GM19035 (cell line): ENCODE data around the gene THRAP3.
A peak's percentile ranks its signal among the peaks of the same experiment; 100 is the strongest.

Source experiments
- ATAC-seq: cut with Tn5 transposase; IDR thresholded peaks from one replicate; pipeline ENCODE4 v1.9.1; 2021; ENCODE audit not compliant: unreplicated experiment

THRAP3 gene

DNA sequence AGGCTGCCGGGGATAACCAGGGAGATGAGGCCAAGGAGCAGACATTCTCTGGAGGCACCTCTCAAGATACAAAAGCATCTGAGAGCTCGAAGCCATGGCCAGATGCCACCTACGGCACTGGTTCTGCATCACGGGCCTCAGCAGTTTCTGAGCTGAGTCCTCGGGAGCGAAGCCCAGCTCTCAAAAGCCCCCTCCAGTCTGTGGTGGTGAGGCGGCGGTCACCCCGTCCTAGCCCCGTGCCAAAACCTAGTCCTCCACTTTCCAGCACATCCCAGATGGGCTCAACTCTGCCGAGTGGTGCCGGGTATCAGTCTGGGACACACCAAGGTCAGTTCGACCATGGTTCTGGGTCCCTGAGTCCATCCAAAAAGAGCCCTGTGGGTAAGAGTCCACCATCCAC is 62.6 kb downstream of the THRAP3 start:
- no peak for ATAC-seq

- no peak for ATAC-seq
These were observed 63.4 kb downstream of the THRAP3 start for GRCh38 chr1:36287595-36287994.

- no peak for ATAC-seq
These were observed 71.1 kb downstream of the THRAP3 start for GRCh38 chr1:36295390-36295789.

DNA sequence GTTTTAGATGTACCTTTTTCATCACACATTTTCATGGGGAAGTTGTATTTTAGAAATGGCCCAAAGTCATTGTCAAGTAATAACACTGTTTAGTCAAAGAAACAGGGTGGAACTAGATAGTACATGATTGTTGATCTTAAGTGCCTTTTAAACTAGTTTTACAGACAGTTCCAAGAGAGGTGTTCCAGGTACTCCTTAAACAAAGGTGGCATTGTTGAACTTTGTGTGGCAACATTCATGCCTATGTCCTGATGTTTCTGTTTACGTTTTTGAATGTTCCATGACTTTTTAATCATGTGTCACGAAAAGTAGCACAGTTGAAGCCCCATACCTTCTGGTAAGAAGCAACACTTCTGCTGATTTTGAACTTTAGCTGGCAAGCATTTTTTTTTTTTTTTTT is 72.8 kb downstream of the THRAP3 start:
- ATAC-seq = no peak

- ATAC-seq = no peak
These were observed 74.4 kb downstream of the THRAP3 start for GRCh38 chr1:36298640-36299039.

DNA sequence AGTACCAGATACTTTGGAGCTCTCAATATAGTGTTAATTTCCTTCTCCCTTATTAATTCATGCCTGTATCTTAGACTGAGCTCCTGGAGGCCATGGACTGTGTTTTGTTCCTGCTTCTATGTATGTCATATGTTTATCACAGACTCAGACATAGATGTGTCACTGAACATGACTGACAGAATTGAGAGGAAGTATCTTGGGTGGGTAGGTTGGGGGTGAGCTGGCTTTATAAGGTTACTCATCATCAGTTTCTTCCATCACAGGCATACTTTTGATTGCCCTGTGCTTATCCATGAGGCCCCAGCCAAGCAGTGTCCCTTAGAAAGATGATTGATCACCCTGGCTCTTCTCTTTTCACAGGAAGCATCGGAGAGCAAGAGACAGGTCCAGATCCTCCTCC is 76.3 kb downstream of the THRAP3 start:
- no peak for ATAC-seq

DNA sequence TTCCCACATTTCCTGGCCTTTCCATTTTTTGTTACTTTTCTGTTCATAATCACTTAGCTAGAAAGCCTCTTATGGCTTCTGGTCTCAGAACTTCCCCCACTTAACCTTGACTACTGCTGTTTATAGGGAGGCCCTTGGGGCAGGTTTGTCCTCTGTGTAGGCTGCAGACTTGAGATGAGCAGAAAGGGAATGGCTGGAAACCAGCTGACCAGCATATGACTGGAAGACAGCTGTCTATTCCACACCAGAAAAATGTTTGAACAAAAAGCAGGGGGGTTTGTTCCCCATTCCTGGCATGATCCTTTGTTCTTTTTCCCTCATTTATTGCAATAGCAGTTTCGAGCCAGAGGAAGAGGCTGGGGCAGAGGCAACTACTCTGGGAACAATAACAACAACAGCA is 77.0 kb downstream of the THRAP3 start:
- ATAC-seq = no peak

DNA sequence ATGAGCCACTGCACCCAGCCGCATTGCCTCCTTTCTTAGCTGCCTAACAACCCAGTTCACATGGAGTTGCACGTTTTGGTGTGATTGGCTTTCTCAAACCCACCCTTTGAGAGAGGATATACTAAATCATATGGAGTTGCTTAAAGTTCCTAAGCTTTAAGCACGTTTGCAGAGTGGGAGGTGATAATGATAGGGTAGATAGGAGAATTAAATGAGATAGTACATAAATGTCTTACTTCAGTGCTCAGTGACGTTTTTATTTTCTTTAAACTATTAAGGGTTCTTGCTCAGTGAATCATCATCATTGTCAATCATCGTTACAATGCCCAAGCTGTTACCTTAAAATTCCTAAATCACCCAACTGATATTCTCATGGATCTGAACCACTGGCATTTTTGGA is 79.0 kb downstream of the THRAP3 start:
- no peak for ATAC-seq

DNA sequence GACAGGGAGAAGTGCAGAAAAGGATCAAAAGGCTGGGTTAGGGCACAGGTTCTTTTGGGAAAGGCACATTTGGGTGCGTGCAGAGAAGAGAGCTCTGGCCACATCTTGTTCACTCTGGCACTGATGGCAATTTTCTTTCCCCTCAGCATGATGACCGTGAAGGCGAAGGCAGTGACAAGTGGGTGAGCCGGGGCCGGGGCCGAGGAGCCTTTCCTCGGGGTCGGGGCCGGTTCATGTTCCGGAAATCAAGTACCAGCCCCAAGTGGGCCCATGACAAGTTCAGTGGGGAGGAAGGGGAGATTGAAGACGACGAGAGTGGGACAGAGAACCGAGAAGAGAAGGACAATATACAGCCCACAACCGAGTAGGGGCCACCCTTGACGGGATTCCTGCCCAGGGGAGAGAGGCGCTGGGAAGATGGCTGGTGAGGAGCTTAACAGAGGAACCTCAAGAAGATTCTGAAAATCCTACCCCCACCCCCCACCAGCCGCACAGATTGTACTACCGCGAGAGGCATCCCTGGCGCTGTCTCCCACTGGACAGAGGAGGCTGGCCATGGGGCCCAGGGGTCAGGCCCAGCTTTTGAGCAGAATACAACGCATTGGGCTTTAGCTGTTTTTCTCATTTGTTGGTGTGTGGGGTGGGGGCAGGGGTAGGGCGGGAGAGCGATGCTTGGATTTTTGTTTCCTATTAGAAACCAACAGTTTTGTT is 79.6 kb downstream of the THRAP3 start:
- ATAC-seq = no peak

DNA sequence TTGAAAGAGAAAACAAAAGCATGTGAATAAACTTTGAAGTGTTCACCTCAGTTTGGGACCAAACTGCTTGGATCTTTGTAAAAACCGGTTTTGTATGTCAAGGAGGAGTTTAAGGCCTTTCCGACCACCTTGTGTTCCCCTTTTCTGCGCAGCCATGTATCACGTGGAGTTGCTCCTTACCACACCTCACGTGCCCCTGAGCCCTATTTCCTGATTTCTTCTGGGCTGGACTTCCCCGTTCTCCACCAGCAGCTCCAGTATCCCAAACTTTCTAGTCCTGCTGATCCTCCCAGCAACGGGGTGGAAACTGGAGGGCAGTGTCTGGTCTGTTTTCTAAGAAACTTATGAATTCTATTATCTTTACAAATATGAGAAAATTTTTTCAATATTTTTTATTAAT is 80.3 kb downstream of the THRAP3 start:
- no peak for ATAC-seq

GRCh38 chr1:36304970-36305914 is 81.0 kb downstream of the THRAP3 start:
- ATAC-seq = no peak

DNA sequence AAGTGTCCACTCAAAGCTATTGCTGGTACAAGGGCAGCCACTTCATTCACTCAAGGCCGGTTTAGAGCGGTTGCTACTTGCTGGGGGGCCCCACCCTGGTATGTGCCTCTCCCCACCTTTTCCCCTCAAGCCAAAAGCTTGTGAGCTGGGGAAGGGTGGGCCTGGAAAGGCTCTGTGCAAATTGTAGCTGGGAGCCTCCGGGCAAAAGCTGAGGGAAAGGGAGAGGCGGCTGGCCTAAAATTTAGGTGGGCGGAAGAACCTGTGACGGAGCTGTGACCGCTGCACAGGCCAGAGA is 81.6 kb downstream of the THRAP3 start:
- ATAC-seq = no peak

DNA sequence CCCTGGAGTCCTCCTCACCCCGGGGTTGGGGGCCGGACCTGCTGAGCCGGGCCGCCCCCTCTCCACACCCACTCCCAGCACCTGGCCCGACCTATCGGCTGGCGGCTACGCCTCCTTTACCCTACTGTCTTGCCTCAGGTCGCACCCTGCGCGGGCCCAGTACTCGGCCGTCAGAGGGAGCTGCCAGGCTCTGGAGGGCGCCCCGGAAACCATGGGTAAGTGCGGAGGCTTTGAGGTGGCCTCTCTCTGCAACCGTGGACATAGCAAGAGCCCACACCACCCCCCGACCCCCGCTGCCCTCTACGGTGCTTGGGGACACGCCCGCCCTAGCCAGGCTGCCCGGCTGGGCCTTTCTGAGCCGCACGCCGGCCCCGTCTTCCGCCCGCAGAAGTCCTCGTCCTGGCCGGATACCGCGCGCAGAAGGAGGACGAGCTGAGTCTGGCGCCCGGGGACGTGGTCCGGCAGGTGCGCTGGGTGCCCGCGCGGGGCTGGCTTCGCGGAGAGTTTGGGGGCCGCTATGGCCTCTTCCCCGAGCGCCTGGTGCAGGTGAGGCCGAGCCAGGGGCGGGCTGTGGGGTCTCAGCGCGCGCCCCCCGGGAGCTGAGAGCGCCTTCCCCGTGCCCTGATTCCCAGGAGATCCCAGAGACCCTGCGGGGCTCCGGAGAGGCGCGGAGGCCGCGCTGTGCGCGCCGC is 82.1 kb downstream of the THRAP3 start, which contains the start of gene SH3D21:
Gene SH3D21 (plus strand): TSS at position 159 of the 692 bp plus-strand sequence. CDS start 53 bp downstream, at position 212.
- peak; percentile 37 for ATAC-seq

- ATAC-seq = peak; percentile 99
These were observed 82.7 kb downstream of the THRAP3 start for GRCh38 chr1:36306902-36307456.

DNA sequence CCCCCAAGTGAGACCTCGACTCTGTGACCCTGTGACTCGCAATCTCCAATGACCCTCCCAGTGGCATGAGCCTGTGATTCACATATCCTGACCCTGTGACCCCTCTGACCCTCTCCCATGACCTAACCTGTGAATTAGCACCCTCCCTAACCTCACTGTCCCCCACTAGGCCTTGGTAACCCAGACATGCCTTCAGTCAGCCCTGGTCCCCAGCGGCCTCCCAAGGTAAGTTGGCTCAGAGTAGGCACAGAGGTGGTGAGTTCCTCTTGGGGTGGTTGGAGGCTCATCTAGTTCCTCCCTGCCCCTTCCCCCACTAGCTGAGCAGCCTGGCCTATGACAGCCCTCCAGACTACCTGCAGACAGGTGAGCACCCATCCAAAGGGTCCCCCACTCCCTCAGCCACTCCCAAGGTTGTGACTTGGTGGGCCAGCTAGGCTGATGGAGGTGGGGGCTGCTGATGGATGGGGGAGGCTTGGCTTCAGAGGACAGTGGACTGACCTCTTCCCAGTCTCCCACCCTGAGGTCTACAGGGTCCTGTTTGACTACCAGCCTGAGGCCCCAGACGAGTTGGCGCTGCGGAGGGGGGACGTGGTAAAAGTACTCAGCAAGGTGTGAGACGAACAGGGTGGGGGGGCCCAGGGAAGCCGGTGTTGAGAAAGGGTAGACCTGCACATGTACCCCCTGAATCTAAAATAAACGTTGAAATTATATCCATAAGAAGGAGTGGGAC is 83.5 kb downstream of the THRAP3 start:
- ATAC-seq = no peak

DNA sequence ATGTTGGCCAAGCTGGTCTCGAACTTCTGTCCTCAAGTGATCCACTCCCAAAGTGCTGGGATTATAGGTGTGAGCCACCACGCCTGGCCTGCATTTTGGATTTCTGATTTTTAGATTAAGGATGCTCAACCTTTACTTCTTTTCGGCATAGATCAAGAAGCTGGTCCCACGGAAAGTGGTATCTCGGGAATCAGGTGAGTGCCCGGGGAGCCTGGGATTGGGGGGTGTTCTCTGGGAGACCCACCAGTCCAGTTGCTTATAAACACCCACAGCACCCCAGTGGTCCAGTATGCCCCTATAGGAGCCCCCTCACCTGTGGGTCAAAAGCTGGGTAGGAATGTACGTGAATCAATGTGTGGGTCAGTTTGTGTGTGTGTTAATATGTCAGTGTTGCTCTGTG is 85.2 kb downstream of the THRAP3 start:
- no peak for ATAC-seq

DNA sequence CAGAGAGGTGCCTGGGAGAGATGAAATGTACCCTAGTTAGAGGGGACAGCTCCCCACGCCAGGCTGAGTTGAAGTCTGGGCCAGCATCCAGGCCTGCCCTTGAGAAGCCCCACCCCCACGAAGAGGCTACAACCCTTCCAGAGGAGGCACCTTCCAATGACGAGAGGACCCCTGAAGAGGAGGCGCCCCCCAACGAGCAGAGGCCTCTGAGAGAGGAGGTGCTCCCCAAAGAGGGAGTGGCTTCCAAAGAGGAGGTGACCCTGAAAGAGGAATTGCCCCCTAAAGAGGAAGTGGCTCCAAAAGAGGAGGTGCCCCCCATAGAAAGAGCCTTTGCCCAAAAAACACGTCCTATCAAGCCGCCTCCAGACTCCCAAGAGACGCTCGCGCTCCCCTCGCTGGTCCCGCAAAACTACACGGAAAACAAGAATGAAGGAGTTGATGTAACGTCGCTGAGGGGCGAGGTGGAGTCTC is 96.1 kb downstream of the THRAP3 start:
- no peak for ATAC-seq

DNA sequence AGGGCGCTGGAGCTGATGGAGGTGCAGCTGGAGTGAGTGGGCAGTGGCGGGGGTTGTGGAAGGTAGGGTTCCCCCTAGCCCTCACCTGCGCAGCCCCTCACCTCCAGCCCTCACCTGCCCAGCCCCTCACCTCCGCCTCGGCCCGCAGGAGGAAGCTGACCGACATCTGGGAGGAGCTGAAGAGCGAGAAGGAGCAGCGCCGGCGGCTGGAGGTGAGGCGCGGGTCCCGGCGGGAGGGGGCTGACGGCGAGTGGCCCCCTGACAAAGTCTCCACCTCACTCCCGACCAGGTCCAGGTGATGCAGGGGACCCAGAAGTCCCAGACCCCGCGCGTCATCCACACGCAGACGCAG is 96.5 kb downstream of the THRAP3 start:
- ATAC-seq = no peak

DNA sequence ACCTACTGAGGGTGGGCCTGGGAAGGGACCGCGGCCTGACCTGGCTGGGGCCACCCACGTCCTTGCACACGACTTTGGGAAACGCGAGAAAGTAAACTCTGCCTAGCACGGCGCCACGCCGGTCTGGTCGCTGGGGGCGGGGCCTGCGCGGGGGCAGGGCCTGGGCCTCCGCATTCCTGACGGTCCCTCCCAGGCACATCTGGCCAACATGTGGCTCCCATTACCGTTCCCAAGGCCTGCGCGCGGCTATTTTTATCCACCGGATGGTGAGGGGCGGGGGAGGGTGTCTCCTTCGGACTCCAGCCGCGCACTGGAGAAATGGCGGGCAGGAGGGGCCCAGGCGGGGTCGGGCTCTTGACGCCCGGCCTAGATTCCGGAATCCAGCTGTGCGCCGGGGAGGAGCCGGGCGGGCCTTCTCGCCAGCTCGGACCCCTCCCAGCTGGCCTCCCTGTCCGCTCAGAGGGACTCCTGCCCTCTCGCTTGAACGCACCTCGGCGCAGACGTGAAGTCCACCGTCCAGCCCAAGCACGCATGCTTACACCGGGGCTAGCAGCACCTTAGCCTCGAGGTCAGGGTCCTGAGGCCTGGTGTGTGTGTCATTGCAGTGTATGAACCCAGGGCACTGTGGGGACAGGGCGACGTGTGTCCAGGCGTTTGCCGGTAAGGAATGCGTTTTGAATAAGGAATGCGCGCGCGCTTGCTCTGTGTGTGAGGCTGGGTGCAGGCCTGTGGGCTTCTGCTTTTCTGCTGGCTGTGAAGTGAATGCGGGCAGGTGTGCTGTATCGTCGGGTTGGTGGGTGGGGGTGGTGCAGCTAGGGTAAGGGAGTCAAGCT is 97.1 kb downstream of the THRAP3 start:
- no peak for ATAC-seq
